Parathyroid adenoma (tissue), 2 donors: ENCODE measurements around the gene AGBL1.

Experiments used
- H2AFZ ChIP-seq: fragments of 300-600 bp; sonication (generic); one replicate; pipeline ENCODE4 v1.7.0; 2017; ENCODE audit warnings: antibody characterized with exemption, mild to moderate bottlenecking
- H3K27ac ChIP-seq: fragments of 300-600 bp; sonication (generic); one replicate; pipeline ENCODE4 v1.7.0; 2017
- H3K27me3 ChIP-seq: fragments of 300-600 bp; sonication (generic); one replicate; pipeline ENCODE4 v1.7.0; 2017; ENCODE audit warnings: low read length; ENCODE audit not compliant: control insufficient read depth, insufficient read depth
- H3K36me3 ChIP-seq: fragments of 300-600 bp; sonication (generic); one replicate; pipeline ENCODE4 v1.7.0; 2017; ENCODE audit warnings: low read length; ENCODE audit not compliant: control insufficient read depth, insufficient read depth
- H3K4me1 ChIP-seq: fragments of 300-600 bp; sonication (generic); one replicate; pipeline ENCODE4 v1.7.0; 2017; ENCODE audit warnings: control low read depth
- H3K4me2 ChIP-seq: fragments of 300-600 bp; sonication (generic); one replicate; pipeline ENCODE4 v1.7.0; 2017; ENCODE audit warnings: low read length
- H3K4me3 ChIP-seq: fragments of 300-600 bp; sonication (generic); one replicate; pipeline ENCODE4 v1.7.0; 2017; ENCODE audit warnings: low read depth, low read length
- H3K79me2 ChIP-seq: fragments of 300-600 bp; sonication (generic); one replicate; pipeline ENCODE4 v1.7.0; 2017; ENCODE audit warnings: control low read depth
- H3K9ac ChIP-seq: fragments of 300-600 bp; sonication (generic); one replicate; pipeline ENCODE4 v1.7.0; 2017; ENCODE audit warnings: mild to moderate bottlenecking
- H3K9me3 ChIP-seq: fragments of 300-600 bp; sonication (generic); one replicate; pipeline ENCODE4 v1.7.0; 2017; ENCODE audit warnings: low read length; ENCODE audit not compliant: control insufficient read depth
- TF ChIP-seq, protein P1 (sequence below): fragments of 300-600 bp; sonication (generic); IDR thresholded peaks from one replicate; pipeline ENCODE4 v1.7.0; 2017; ENCODE audit warnings: antibody characterized with exemption, mild to moderate bottlenecking
- donor health status: primary hyperparathyroidism.

The AGBL1 gene

DNA sequence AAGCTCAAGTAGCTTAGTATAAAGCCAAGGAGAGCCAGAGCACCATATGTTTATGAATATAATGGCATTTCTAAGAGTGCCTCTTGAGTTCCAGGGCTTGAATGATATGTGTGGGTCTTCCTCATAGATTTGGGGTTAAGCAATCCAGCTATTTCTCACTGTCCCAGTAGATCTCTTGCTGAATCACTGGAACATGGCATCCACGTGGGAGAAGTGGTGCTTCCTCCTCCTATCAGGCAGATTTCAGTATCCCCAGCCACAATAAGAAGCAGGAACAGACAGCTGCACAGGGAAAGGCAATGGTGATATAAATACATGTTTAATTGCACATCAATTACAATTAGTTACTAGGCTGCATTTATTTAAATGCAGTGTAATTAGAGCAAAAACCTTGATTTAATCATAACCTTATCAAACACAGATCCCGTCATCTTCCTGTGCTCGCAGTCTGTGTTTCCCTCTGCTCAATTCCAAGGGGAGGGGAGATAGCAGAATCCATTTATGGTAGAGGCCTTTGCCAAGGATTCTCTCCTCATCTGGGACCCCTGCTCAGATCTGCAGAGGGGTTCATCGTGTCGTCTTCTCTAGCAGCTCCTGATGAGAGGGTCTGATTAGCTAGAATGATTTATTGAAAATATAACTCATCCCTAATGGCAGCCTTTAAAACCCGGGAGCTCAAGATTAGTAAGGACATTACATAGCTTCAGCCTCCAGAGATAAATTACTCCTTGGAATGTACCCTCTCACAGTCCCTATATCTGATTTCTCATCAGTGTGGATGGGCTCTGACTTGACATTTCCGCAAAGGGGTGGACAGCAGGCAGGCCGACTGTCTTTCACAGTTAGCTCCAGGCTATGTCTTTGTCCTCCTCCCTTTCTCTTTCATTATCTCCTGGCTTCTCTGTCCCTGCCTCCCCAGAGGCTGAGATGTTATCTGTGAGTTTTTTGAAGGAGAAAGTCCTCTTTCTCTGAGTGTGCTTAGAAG lies 775.9 kb downstream of the AGBL1 start:
- no peaks in the 10 kb centered on the region for H3K36me3 ChIP-seq
- H3K27ac ChIP-seq: no peak overlapping the region

DNA sequence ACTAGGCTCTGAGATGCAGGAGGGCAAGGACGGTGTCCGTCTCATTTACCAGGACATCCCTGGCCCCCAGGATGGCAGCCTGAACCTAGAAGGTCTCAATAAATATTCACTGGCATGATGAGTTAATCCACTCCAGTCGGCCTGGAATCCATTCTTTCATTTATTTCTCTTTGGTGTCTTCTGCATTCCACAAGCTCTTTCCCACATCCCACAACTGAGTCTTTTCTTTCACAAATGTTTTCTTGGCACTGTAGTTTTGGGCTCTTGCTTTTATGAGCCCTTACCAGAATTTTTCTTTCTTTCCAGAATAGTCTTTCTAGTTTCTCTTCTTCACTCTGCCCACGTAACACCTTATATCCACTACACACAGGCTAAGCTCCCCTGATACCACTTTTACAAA lies 778.0 kb downstream of the AGBL1 start:
- Histone ChIP-seq H3K79me2 (no peaks in the 10 kb centered on the region), H3K36me3 (no peaks in the 10 kb centered on the region), H3K27ac (no peak overlapping the region), H3K9ac (no peak overlapping the region), H3K9me3 (no peaks in the 10 kb centered on the region), H2AFZ (no peak overlapping the region), H3K27me3 (no peaks in the 10 kb centered on the region), H3K4me1 (no peaks in the 10 kb centered on the region), H3K4me2 (no peak overlapping the region), H3K4me3 (no peak overlapping the region)
- TF ChIP-seq, protein P1, sequence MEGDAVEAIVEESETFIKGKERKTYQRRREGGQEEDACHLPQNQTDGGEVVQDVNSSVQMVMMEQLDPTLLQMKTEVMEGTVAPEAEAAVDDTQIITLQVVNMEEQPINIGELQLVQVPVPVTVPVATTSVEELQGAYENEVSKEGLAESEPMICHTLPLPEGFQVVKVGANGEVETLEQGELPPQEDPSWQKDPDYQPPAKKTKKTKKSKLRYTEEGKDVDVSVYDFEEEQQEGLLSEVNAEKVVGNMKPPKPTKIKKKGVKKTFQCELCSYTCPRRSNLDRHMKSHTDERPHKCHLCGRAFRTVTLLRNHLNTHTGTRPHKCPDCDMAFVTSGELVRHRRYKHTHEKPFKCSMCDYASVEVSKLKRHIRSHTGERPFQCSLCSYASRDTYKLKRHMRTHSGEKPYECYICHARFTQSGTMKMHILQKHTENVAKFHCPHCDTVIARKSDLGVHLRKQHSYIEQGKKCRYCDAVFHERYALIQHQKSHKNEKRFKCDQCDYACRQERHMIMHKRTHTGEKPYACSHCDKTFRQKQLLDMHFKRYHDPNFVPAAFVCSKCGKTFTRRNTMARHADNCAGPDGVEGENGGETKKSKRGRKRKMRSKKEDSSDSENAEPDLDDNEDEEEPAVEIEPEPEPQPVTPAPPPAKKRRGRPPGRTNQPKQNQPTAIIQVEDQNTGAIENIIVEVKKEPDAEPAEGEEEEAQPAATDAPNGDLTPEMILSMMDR: no peak

More for the DNA sequence above, 775.9 kb downstream of the AGBL1 start:
- TF ChIP-seq, protein P1: no peak
- Histone ChIP-seq H3K4me1 (no peaks in the 10 kb centered on the region), H3K79me2 (no peaks in the 10 kb centered on the region), H3K27me3 (no peaks in the 10 kb centered on the region), H3K4me2 (no peak overlapping the region), H3K4me3 (no peak overlapping the region), H3K9ac (no peak overlapping the region), H3K9me3 (no peaks in the 10 kb centered on the region), H2AFZ (no peak overlapping the region)

DNA sequence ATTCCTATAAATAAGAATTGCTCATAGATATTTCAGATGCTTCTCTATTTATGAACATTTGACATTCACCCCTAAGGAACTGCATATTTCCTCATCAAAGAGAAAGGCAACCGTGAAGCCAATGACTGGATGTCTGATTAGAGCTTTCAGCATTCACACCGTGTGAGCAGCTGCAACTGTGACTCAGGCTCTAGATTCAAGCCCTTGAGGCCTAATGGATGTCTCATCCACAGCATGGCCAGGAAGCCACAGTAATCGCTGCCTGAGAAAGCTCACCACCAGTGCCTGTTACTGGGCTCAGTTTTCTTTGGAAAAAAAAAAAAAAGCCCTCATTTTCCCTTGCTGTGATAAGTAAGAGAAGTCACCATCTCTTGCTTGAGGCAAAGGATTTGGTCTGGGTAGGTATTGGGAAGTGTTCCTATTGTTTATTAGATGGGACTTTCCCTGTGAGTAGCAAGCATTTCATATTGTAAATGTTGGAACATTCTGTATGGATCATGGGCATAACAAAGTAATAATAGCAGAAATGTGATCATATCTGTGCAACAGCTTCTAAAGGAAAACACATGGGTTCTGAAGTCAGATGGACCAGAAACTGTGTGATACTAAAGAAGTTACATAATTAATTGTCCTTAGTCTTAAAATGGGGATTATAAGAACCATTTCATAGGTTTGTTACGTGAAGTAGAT lies 783.7 kb downstream of the AGBL1 start:
- TF ChIP-seq, protein P1: no peak
- Histone ChIP-seq H3K36me3 (no peaks in the 10 kb centered on the region), H3K79me2 (no peaks in the 10 kb centered on the region), H3K27ac (no peak overlapping the region), H3K27me3 (no peaks in the 10 kb centered on the region), H2AFZ (no peak overlapping the region), H3K4me2 (no peak overlapping the region), H3K4me3 (no peak overlapping the region), H3K9ac (no peak overlapping the region), H3K9me3 (no peaks in the 10 kb centered on the region), H3K4me1 (no peaks in the 10 kb centered on the region)

DNA sequence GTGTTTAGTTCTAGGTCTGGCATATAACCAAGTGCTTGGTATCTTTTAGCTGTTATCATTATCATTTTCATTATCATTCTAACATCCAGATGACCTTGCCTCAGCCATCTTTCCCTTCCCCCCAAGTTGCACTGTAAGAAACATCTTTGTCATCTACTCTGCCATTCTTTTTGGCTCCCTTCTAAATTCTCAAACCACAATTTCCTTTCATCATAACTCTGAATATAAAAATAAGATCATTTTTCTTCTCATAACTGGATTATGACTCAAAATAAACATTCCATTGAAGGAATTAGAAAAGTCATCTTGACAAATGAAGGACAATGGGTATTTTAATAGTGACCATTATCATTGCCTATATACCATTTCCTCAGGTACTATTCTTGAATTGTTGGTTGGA lies 786.2 kb downstream of the AGBL1 start:
- TF ChIP-seq, protein P1: no peak
- H3K27ac ChIP-seq: no peak overlapping the region
- H3K4me1 ChIP-seq: no peaks in the 10 kb centered on the region
- no peaks in the 10 kb centered on the region for H3K27me3 ChIP-seq
- H3K4me3 ChIP-seq: no peak overlapping the region
- no peaks in the 10 kb centered on the region for H3K36me3 ChIP-seq
- no peaks in the 10 kb centered on the region for H3K9me3 ChIP-seq
- H3K79me2 ChIP-seq: no peaks in the 10 kb centered on the region
- no peak overlapping the region for H2AFZ ChIP-seq
- H3K4me2 ChIP-seq: no peak overlapping the region
- H3K9ac ChIP-seq: no peak overlapping the region
